ACHN (cell line): ENCODE measurements around the gene PARVA.

Source experiments
- DNase-seq: peaks from one replicate; pipeline ENCODE4 v3.0.0-alpha.2; 2015
- in situ Hi-C: cut with HindIII; loops from 2 replicates; pipeline ENCODE4 v1.10.0; 2017; ENCODE audit warnings: low sequenced_read_pairs, low pct_ligation_motif_present, low pct_unique_long_range_greater_than_20kb

Gene PARVA

DNA sequence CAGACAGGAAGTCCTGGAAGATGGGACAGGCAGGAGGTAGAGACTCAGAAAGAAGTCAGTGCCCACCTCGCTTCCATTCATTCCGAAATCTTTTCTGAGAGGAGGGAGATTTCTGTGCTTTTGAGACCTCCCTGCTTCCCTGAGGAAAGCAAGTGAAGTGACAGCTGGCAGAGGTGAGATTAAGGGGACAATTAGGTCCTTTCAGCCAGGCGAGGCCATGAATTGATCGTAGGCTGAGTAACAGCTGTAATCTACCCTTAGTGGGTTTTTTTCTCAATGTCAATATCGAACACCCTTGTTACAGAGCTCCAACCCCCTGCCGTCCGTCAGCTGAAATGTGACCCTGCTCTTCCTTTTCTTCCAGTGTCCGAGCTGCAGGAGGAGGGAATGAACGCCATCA lies 96.0 kb downstream of the PARVA start:
- DNase-seq: no peak
- in situ Hi-C loops: no loop called here

DNA sequence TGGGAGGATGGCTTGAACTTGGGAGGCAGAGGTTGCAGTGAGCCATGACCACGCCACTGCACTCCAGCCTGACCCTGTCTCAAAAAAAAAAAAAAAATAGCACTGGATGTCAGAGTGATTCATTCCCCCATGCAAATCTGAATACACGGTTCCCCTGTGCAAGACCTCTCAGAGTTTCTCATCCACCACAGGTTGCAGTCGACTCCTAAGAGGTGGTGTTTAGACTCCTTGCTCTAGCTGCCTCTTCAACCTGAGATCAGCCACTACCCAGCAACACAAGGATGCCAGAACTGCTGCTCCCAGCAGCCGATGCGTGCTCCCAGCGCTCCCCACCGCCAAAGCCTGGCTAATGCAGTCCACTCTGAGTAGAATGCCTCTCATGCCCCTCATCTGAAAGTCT lies 97.5 kb downstream of the PARVA start:
- in situ Hi-C loops: no loop called here
- peak; percentile 2 for DNase-seq

GRCh38 chr11:12478743-12479142 lies 101.4 kb downstream of the PARVA start:
- in situ Hi-C loops: no loop called here
- DNase-seq: no peak

DNA sequence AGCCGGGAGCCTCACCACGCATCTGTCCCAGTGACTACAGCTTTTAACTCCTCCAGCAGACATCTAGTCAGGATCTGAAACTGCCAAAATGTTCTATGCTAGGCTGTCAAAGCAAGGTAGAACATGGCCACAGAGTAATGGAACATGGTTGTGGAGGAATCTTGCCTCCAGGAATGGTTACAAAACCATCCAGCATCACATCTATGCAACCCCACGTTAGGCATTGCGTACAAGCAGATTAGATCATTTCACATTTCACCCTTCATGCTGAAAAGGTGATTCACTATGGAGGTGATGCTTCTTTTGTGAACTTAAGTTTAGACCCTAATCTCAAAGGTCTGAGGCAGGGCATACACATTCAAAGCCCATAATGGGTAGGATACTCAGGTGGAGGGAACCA lies 103.0 kb downstream of the PARVA start:
- no peak for DNase-seq
- in situ Hi-C loops: no loop called here

DNA sequence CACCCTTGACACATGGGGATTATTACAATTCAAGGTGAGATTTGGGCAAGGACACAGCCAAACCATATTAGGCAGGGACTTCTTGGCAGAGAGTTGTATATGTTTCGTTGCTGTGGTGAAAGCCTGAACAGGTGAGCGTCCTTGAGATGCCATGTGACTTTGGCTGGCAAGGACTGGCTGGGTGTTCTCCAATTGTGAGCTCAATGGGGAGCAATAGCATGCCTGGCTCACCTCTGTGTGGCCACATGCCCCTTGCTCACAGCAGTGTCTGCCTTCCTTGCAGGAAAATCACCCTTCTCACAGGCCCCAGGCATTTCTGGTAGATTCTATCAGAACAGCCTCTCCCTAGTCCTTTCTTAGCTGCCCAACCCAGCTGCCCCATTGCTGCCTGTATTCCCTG lies 105.5 kb downstream of the PARVA start:
- in situ Hi-C loops: no loop called here

GRCh38 chr11:12483604-12484003 lies 106.2 kb downstream of the PARVA start:
- in situ Hi-C loops: no loop called here
- DNase-seq: no peak

More for the DNA sequence above, 105.5 kb downstream of the PARVA start:
- no peak for DNase-seq

GRCh38 chr11:12485328-12485727 lies 108.0 kb downstream of the PARVA start:
- in situ Hi-C loops: no loop called here
- DNase-seq: peak; percentile 10

- in situ Hi-C loops: no loop called here
These were observed 111.9 kb downstream of the PARVA start for GRCh38 chr11:12489246-12489772.

DNA sequence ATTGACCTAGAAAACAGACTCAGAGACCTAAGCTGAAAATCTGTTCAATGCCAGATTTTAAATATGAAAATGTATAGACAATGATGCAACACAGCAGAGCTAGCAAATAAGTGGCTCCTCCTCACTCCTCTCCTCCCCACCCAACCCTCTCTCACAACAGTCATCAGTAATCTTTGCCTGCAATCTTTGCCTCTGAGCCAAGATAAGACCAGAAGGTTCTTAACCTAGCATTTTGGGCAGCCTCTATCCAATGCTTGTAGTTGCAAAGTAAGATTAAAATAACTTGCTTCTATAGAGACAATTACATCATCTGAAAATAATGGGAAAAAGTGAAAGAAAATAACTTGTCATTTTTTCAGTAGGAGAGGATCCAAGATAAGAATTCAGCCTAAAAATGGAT lies 117.3 kb downstream of the PARVA start:
- in situ Hi-C loops: no loop called here
- no peak for DNase-seq

More at GRCh38 chr11:12489246-12489772, 111.9 kb downstream of the PARVA start:
- no peak for DNase-seq

DNA sequence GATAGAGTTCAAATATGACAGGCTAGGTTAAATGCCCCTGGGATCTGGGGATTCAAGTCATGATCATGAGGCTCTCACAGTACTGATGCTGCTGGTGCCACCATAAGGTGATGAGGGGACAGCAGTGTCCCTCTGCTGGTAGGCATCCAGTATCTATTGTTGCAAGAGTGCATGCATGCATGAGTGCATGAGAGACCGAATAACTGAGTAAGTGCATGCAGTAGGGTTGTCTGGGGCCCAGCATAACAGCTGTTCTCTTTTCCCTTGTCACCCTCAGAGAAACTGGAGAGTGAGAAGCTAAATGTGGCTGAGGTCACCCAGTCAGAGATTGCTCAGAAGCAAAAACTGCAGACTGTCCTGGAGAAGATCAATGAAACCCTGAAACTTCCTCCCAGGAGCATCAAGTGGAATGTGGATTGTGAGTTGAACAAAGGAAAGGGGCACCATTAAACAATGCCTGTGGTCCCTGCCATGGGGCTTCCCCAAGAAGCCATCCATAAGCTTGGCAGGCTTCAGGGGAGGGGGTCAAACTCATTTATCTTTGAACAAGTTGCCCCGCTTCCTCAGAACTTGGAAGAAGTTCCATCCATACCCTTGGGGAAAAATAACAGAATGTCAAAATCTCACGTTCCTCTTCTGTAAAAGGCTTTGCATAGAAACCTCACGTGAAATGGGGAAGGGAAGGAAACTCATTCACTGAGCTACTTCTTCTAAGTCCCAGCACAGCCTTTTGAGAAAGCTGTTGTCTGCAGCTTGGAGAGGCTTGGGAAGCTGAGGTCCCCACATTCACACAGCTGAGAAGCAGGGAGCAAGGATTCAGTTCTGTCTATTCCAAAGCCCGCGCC lies 119.0 kb downstream of the PARVA start:
- DNase-seq: peak; percentile 11
- in situ Hi-C loops: no loop called here

DNA sequence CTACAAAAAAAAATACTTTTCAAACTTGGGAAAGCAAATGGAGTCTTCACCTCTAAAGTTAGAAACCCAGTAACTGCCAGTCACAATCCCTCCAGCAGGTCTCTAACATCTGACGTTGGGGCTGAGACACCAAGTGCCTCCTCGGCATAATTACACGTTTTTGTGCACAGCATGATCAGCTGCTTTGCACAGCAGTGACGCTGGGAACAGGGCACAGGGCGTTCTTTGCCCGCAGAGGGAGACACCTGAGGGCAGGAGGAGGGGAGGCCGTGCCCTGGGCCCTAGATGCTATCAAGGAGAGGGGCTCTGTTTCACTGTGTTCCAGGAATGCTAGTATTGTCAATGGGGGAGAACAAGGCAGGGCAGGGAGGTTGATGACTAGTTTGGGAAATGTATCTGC lies 120.1 kb downstream of the PARVA start:
- in situ Hi-C loops: no loop called here
- no peak for DNase-seq

DNA sequence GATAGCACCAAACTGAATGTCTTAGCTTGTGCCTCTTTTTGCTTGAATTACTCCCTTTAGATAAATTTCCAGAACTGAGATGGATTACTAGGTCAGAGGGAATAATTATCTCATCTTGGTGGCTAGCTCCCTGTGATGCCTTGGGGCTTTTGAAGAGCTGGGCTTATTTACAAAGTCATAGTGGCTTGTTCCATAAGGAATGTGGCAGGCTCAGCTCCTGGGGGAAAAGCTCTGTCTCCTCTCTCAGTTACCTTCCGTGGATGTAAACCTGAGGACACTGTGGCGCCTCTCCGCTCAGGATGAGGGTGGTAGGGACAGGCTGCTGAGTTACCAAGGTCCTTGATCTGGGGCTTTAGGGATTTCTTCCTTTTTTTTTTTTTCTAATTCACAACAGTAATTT lies 121.7 kb downstream of the PARVA start:
- in situ Hi-C loops: no loop called here
- no peak for DNase-seq

GRCh38 chr11:12502046-12502445 lies 124.7 kb downstream of the PARVA start:
- in situ Hi-C loops: no loop called here
- DNase-seq: no peak

DNA sequence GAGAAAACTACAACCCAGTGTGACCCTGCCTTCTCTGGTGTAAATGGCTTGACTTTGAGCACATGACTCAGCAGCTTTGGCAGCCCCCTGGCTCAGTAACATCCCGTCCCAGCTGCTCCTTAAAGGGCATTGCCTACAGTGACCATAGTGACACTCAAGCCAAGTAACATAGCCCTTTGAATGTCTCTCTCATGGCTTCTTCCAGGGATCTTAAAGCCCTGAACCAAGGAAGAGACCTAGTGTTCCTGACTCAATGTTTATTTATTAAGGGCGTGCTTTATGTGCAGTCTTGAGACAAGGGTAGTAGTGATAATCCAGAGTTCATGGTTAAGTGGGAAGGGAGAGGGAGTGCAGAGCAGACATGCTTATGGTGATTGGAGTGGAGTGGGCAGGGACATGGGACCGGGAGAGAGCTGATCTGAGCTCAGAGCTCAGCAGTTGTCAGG lies 125.7 kb downstream of the PARVA start:
- in situ Hi-C loops: no loop called here
- DNase-seq: no peak

GRCh38 chr11:12503886-12504285 lies 126.5 kb downstream of the PARVA start:
- in situ Hi-C loops: no loop called here
- DNase-seq: no peak

GRCh38 chr11:12505183-12505582 lies 127.8 kb downstream of the PARVA start:
- in situ Hi-C loops: no loop called here

GRCh38 chr11:12506404-12506921 lies 129.1 kb downstream of the PARVA start:
- in situ Hi-C loops: no loop called here
- no peak for DNase-seq

More at GRCh38 chr11:12505183-12505582, 127.8 kb downstream of the PARVA start:
- no peak for DNase-seq

DNA sequence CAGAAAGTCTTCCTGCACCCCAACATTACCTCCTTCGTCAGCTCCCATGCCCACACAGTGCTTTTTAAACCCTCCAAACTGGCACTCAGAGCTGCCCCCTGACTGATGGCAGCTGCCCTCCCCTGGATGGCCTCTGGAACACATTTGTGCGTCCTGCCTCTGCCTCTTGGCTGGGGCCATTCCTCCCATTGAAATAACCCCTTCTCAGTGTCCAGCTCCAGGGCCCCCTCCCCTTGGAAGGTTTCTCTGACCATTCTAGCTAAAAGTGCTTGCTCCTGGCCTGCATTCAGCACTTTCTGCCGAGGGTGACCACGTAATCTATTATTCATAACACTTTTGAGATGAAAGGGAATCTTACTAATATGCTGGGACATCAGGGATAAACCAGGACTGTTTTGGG lies 130.0 kb downstream of the PARVA start:
- in situ Hi-C loops: no loop called here
- DNase-seq: no peak

DNA sequence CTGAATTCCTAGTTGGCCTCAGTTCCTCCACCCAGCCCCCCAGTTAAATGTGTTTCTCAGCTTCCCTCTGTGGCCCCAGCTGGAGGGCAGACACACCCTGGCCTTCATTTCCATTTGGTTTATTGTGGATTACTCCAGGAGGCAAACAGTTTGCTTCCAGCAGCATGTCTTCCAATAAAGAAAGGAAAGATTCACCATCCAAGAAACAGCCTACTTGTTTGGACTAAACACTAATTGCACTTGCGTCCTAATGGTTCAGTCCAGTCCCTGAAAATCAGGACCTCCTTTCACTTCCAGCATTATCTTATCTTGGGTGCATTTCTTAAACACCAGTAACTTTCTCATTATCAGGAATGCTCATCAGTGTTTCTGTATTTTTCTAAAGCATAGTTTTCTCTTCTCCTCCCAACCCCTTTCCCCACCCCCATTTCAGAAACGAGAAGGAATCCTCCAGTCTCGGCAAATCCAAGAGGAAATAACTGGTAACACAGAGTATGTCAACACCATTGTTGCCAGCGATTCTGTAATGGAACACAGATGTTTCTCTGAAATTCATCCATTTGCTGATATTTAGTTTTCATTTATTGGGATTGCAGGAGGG lies 130.9 kb downstream of the PARVA start:
- DNase-seq: no peak
- in situ Hi-C loops: no loop called here

DNA sequence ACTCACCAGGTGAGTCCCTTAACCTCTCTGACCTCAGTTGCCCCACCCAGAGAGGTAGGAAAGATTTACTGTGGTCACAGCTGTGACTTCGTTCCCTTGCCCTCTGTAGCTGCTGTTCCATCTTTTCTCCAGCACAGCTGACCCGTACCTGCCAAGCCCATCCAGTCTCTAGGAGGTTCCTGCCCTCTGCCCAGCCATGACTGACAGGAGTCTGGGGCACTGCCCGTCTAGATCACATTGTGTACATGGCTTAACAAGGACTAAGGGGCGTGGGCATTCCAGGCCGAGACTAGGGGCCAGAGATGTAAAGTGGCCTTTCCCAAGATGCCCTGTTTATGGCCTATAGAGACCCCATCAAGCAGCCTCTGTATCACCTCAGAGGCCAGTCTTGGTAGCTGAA lies 132.0 kb downstream of the PARVA start:
- DNase-seq: no peak
- in situ Hi-C loops: no loop called here
